Activated CD8-positive, alpha-beta memory T cell treated with anti-CD3 and anti-CD28 coated beads for 36 hours (primary cell): Measurements from ENCODE around the gene MRM2. TPM values are rescaled to one million over a fixed set of nuclear protein-coding genes. Genes with fewer than 3 reads are reported as not detected.

Source experiments
- CTCF ChIA-PET: fragments of 350-600 bp; sonication (Branson Sonifier 250); formaldehyde crosslinking; loops from one replicate; lab custom pipeline; 2021; ENCODE audit warnings: antibody characterized with exemption; lab: Charles Lee
- POLR2A ChIA-PET: fragments of 350-600 bp; sonication (Branson Sonifier 250); formaldehyde crosslinking; loops from one replicate; lab custom pipeline; 2021; ENCODE audit warnings: antibody characterized with exemption; lab: Charles Lee
- total RNA-seq, 2 experiments: library from RNA; stranded (reverse); gene quantifications; one replicate each; pipeline ENCODE4 v1.2.3, GENCODE V29; 2021

MRM2 gene
- total RNA-seq, 2 experiments from 2014 or later: 49.1 to 53.5 TPM

GRCh38 chr7:2230226-2230625 is 11.8 kb downstream of the MRM2 start:
- POLR2A ChIA-PET: no interaction called here
- CTCF ChIA-PET: no interaction called here

- CTCF ChIA-PET: no interaction called here
Measured at GRCh38 chr7:2229467-2229866, 12.5 kb downstream of the MRM2 start.

GRCh38 chr7:2228921-2229320 is 13.1 kb downstream of the MRM2 start:
- ChIA-PET CTCF (no interaction called here), POLR2A (no interaction called here)

More at GRCh38 chr7:2229467-2229866, 12.5 kb downstream of the MRM2 start:
- POLR2A ChIA-PET: no interaction called here

GRCh38 chr7:2227699-2228098 is 14.3 kb downstream of the MRM2 start:
- ChIA-PET CTCF (interaction anchor here (0.5 kb wide), 1 partner anchor 80 kb away, joined by 3 read pairs; no protein-coding TSS in a partner anchor), POLR2A (no interaction called here)

GRCh38 chr7:2225830-2226229 is 16.2 kb downstream of the MRM2 start:
- ChIA-PET POLR2A (no interaction called here), CTCF (no interaction called here)

GRCh38 chr7:2225336-2225735 is 16.7 kb downstream of the MRM2 start:
- ChIA-PET CTCF (no interaction called here), POLR2A (no interaction called here)

GRCh38 chr7:2224934-2225333 is 17.1 kb downstream of the MRM2 start:
- ChIA-PET CTCF (no interaction called here), POLR2A (no interaction called here)

GRCh38 chr7:2224491-2224928 is 17.5 kb downstream of the MRM2 start:
- ChIA-PET CTCF (no interaction called here), POLR2A (no interaction called here)

GRCh38 chr7:2223321-2223720 is 18.7 kb downstream of the MRM2 start:
- CTCF ChIA-PET: no interaction called here
- POLR2A ChIA-PET: no interaction called here

- POLR2A ChIA-PET: no interaction called here
- CTCF ChIA-PET: no interaction called here
Measured at GRCh38 chr7:2222516-2222915, 19.5 kb downstream of the MRM2 start.

GRCh38 chr7:2220954-2221353 is 21.1 kb downstream of the MRM2 start:
- ChIA-PET POLR2A (no interaction called here), CTCF (no interaction called here)

GRCh38 chr7:2220506-2220905 is 21.5 kb downstream of the MRM2 start:
- POLR2A ChIA-PET: no interaction called here

GRCh38 chr7:2220030-2220429 is 22.0 kb downstream of the MRM2 start:
- POLR2A ChIA-PET: no interaction called here
- CTCF ChIA-PET: no interaction called here

More at GRCh38 chr7:2220506-2220905, 21.5 kb downstream of the MRM2 start:
- CTCF ChIA-PET: no interaction called here

- POLR2A ChIA-PET: no interaction called here
- CTCF ChIA-PET: no interaction called here
Measured at GRCh38 chr7:2219606-2220005, 22.4 kb downstream of the MRM2 start.

- CTCF ChIA-PET: no interaction called here
- POLR2A ChIA-PET: no interaction called here
Measured at GRCh38 chr7:2219136-2219535, 22.9 kb downstream of the MRM2 start.

GRCh38 chr7:2218444-2218785 is 23.6 kb downstream of the MRM2 start:
- ChIA-PET CTCF (no interaction called here), POLR2A (no interaction called here)

GRCh38 chr7:2217716-2218443 is 24.1 kb downstream of the MRM2 start:
- ChIA-PET POLR2A (no interaction called here), CTCF (no interaction called here)

- CTCF ChIA-PET: no interaction called here
- POLR2A ChIA-PET: no interaction called here
Measured at GRCh38 chr7:2217206-2217605, 24.8 kb downstream of the MRM2 start.

GRCh38 chr7:2215851-2216250 is 26.2 kb downstream of the MRM2 start:
- ChIA-PET CTCF (no interaction called here), POLR2A (no interaction called here)

GRCh38 chr7:2214636-2215035 is 27.4 kb downstream of the MRM2 start:
- ChIA-PET POLR2A (no interaction called here), CTCF (no interaction called here)

GRCh38 chr7:2213551-2214215 is 28.3 kb downstream of the MRM2 start:
- ChIA-PET POLR2A (no interaction called here), CTCF (no interaction called here)
